HepG2 (cell line): Measurements from ENCODE around the gene PRM2. TPM values are rescaled to one million over a fixed set of nuclear protein-coding genes. Genes with fewer than 3 reads are reported as not detected.

Experiments
- ARID2 ChIP-seq: sonication (generic); formaldehyde crosslinking; IDR thresholded peaks from 2 replicates; pipeline ENCODE4 v1.8.1; 2022; ENCODE audit warnings: mild to moderate bottlenecking, missing genetic modification reagents, borderline replicate concordance
- CHD4 ChIP-seq: fragments of 200-600 bp; sonication (generic); IDR thresholded peaks from 2 replicates; pipeline ENCODE4 v1.7.0; 2017; ENCODE audit warnings: mild to moderate bottlenecking, low read length, borderline replicate concordance
- DBP ChIP-seq: sonication (generic); formaldehyde crosslinking; IDR thresholded peaks from 2 replicates; pipeline ENCODE4 v1.4.0; 2020; ENCODE audit warnings: missing genetic modification reagents; ENCODE audit errors: not compliant biosample characterization
- ELF1 ChIP-seq: sonication (generic); formaldehyde crosslinking; IDR thresholded peaks from 2 replicates; pipeline ENCODE4 v1.4.0; 2020; ENCODE audit warnings: missing genetic modification reagents
- HDAC6 ChIP-seq: fragments of 200-600 bp; sonication (generic); IDR thresholded peaks from 2 replicates; pipeline ENCODE4 v1.7.0; 2017; ENCODE audit warnings: mild to moderate bottlenecking, antibody characterized with exemption, low read length, low read depth
- MAF1 ChIP-seq: sonication (generic); formaldehyde crosslinking; IDR thresholded peaks from 2 replicates; pipeline ENCODE4 v1.5.0; 2020; ENCODE audit warnings: missing genetic modification reagents, borderline replicate concordance
- MATR3 ChIP-seq: sonication (generic); formaldehyde crosslinking; IDR thresholded peaks from 2 replicates; pipeline ENCODE4 v1.4.0; 2020; ENCODE audit warnings: missing genetic modification reagents
- MEIS1 ChIP-seq: sonication (generic); formaldehyde crosslinking; IDR thresholded peaks from 2 replicates; pipeline ENCODE4 v1.9.0; 2021; ENCODE audit warnings: mild to moderate bottlenecking, missing genetic modification reagents, moderate library complexity, borderline replicate concordance
- NR0B2 ChIP-seq: sonication (generic); formaldehyde crosslinking; IDR thresholded peaks from 2 replicates; pipeline ENCODE4 v1.4.0; 2020; ENCODE audit warnings: mild to moderate bottlenecking, missing genetic modification reagents
- NR2C2 ChIP-seq: sonication (generic); formaldehyde crosslinking; IDR thresholded peaks from 2 replicates; pipeline ENCODE4 v1.4.0; 2020; ENCODE audit warnings: missing genetic modification reagents, mild to moderate bottlenecking, moderate library complexity, borderline replicate concordance
- PHF8 ChIP-seq: sonication (generic); formaldehyde crosslinking; IDR thresholded peaks from 2 replicates; pipeline ENCODE4 v1.5.0; 2020; ENCODE audit warnings: missing genetic modification reagents
- SAP130 ChIP-seq: IDR thresholded peaks from 2 replicates; pipeline ENCODE4 v1.6.1; 2016; ENCODE audit warnings: low read depth
- SKI ChIP-seq: fragments of 450-650 bp; IDR thresholded peaks from one replicate; pipeline ENCODE4 v1.6.1; 2018; ENCODE audit warnings: mild to moderate bottlenecking; ENCODE audit not compliant: partially characterized antibody
- SMAD9 ChIP-seq: sonication (generic); formaldehyde crosslinking; IDR thresholded peaks from 2 replicates; pipeline ENCODE4 v1.5.1; 2020; ENCODE audit warnings: mild to moderate bottlenecking, missing genetic modification reagents
- TOE1 ChIP-seq: sonication (generic); formaldehyde crosslinking; IDR thresholded peaks from 2 replicates; pipeline ENCODE4 v1.4.0; 2020; ENCODE audit warnings: mild to moderate bottlenecking, missing genetic modification reagents
- U2AF2 ChIP-seq: fragments of 200-400 bp; formaldehyde crosslinking; IDR thresholded peaks from 2 replicates; pipeline ENCODE4 v1.6.1; 2017; ENCODE audit warnings: low read depth, mild to moderate bottlenecking, low read length
- ZNF264 ChIP-seq: sonication (generic); formaldehyde crosslinking; IDR thresholded peaks from 2 replicates; pipeline ENCODE4 v1.4.0; 2020; ENCODE audit warnings: missing genetic modification reagents
- ZNF3 ChIP-seq: IDR thresholded peaks from 2 replicates; pipeline ENCODE4 v1.7.0; 2017; ENCODE audit warnings: inconsistent platforms
- ZSCAN30 ChIP-seq: sonication (generic); formaldehyde crosslinking; IDR thresholded peaks from 2 replicates; pipeline ENCODE4 v1.5.0; 2020; ENCODE audit warnings: mild to moderate bottlenecking, missing genetic modification reagents
- polyA plus RNA-seq, 8 experiments: library from polyadenylated mRNA; depleted of rRNA in 3 of 8; stranded (reverse) in 7 of 8; unstranded in 1 of 8; fragments of >200 nt; fragmentation: Illumina TruSeq in 4 of 8; extraction: Trizol in 4 of 8; gene quantifications; 2 replicates each; pipeline versions ENCODE4 v1.2.1 to v1.2.3, GENCODE V29; 2011 to 2016; ENCODE audit warnings: low read depth in 4 of 8, missing spikeins in 1 of 8, mixed read lengths in 1 of 8; ENCODE audit not compliant: insufficient read depth in 1 of 8
- total RNA-seq, 5 experiments: library from RNA; depleted of rRNA; stranded (reverse); fragments of >200 nt; fragmentation: Illumina TruSeq; extraction: Trizol; gene quantifications; 2 replicates each; pipeline ENCODE4 v1.2.3, GENCODE V29; 2016; ENCODE audit warnings: low read depth in 1 of 5
- TF ChIP-seq, protein P1 (sequence below): sonication (generic); formaldehyde crosslinking; IDR thresholded peaks from 2 replicates; pipeline ENCODE4 v1.5.1; 2020; ENCODE audit warnings: mild to moderate bottlenecking, missing genetic modification reagents, borderline replicate concordance
- TF ChIP-seq, protein P2 (sequence below): sonication (generic); formaldehyde crosslinking; conservative IDR thresholded peaks from 2 replicates; pipeline ENCODE4 v1.5.0; 2020; ENCODE audit warnings: missing genetic modification reagents

The PRM2 gene
- total and polyA plus RNA-seq, 2 of the 13 experiments (the other 11 are each of a cell fraction or from before 2014, with no cell fraction given): 0.54 TPM; not detected in 1

DNA sequence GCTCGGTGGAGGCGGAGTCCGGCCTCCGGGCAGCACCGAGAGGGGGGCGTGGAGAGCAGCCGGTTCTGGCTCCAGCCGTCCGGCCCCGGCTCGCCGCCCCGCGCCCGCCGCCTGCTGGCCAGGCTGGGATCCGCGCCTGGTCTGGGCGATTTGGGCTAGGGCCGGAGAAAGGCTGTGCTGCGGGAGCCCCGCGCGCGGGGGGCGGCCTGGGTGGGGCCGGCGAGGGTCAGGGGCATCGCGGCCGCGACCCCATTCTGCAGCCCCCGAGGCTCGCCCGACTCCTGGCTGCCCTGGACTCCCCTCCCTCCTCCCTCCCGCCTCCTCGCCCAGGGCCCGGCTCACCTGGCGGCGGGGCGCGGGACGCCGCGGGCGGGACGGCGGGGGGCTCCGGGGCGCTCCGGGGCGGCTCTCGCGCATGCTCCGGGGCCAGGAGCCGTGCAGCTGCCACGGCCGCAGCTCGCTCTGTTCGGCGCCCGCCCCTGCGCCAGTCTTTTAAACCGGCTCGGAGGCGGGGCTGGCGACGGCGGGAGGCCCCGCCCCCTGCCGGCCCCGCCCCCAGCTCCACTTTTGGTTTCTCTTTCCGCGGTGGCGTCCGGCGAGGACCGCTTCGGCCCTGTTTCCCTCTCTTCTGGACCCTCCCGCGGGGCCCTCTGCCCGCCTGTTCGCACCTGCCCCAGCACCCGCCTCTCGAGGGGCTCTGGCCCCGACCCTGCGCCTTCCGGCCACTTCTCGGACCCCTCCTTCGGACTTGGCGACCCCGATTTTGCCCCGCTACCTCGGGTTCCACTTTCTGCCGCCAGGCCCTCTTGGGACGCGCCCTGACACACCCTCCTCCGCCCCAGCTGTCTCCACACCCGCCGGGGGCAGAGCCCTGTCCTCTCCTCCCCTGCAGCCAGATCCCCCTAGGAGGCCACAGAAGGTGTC lies 20.3 kb downstream of the PRM2 start, which contains the start of gene SOCS1 (continued):
- no peak for TF ChIP-seq HDAC6
- TF ChIP-seq, protein P1, sequence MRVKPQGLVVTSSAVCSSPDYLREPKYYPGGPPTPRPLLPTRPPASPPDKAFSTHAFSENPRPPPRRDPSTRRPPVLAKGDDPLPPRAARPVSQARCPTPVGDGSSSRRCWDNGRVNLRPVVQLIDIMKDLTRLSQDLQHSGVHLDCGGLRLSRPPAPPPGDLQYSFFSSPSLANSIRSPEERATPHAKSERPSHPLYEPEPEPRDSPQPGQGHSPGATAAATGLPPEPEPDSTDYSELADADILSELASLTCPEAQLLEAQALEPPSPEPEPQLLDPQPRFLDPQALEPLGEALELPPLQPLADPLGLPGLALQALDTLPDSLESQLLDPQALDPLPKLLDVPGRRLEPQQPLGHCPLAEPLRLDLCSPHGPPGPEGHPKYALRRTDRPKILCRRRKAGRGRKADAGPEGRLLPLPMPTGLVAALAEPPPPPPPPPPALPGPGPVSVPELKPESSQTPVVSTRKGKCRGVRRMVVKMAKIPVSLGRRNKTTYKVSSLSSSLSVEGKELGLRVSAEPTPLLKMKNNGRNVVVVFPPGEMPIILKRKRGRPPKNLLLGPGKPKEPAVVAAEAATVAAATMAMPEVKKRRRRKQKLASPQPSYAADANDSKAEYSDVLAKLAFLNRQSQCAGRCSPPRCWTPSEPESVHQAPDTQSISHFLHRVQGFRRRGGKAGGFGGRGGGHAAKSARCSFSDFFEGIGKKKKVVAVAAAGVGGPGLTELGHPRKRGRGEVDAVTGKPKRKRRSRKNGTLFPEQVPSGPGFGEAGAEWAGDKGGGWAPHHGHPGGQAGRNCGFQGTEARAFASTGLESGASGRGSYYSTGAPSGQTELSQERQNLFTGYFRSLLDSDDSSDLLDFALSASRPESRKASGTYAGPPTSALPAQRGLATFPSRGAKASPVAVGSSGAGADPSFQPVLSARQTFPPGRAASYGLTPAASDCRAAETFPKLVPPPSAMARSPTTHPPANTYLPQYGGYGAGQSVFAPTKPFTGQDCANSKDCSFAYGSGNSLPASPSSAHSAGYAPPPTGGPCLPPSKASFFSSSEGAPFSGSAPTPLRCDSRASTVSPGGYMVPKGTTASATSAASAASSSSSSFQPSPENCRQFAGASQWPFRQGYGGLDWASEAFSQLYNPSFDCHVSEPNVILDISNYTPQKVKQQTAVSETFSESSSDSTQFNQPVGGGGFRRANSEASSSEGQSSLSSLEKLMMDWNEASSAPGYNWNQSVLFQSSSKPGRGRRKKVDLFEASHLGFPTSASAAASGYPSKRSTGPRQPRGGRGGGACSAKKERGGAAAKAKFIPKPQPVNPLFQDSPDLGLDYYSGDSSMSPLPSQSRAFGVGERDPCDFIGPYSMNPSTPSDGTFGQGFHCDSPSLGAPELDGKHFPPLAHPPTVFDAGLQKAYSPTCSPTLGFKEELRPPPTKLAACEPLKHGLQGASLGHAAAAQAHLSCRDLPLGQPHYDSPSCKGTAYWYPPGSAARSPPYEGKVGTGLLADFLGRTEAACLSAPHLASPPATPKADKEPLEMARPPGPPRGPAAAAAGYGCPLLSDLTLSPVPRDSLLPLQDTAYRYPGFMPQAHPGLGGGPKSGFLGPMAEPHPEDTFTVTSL (CRISPR knock-in tag): peak; percentile 33; the same call in 1 of the 2 replicates
- TF ChIP-seq SKI: peak; percentile 90
- peak; percentile 64; the same call in 1 of the 2 replicates for TF ChIP-seq ZNF264 (CRISPR knock-in tag)
- TF ChIP-seq ZNF3 (CRISPR knock-in tag): peak; percentile 58; the same call in 1 of the 2 replicates
- TF ChIP-seq SAP130 (CRISPR knock-in tag): peak; percentile 88
- no peak; the same call in 1 of the 2 replicates for TF ChIP-seq ELF1 (CRISPR knock-in tag)
- peak; percentile 27 for TF ChIP-seq DBP (CRISPR knock-in tag)
- TF ChIP-seq NR0B2 (CRISPR knock-in tag): peak; percentile 92
- peak; percentile 78; the same call in 1 of the 2 replicates for TF ChIP-seq MAF1 (CRISPR knock-in tag)
- no peak for TF ChIP-seq MATR3
- no peak for TF ChIP-seq TOE1 (CRISPR knock-in tag)
- no peak for TF ChIP-seq MEIS1 (CRISPR knock-in tag)
- peak; percentile 18; the same call in 1 of the 2 replicates for TF ChIP-seq CHD4
- TF ChIP-seq ZSCAN30 (CRISPR knock-in tag): no peak; the same call in 1 of the 2 replicates
- peak; percentile 23; the same call in 1 of the 2 replicates for TF ChIP-seq NR2C2 (CRISPR knock-in tag)
- TF ChIP-seq U2AF2: no peak
- TF ChIP-seq, protein P2, sequence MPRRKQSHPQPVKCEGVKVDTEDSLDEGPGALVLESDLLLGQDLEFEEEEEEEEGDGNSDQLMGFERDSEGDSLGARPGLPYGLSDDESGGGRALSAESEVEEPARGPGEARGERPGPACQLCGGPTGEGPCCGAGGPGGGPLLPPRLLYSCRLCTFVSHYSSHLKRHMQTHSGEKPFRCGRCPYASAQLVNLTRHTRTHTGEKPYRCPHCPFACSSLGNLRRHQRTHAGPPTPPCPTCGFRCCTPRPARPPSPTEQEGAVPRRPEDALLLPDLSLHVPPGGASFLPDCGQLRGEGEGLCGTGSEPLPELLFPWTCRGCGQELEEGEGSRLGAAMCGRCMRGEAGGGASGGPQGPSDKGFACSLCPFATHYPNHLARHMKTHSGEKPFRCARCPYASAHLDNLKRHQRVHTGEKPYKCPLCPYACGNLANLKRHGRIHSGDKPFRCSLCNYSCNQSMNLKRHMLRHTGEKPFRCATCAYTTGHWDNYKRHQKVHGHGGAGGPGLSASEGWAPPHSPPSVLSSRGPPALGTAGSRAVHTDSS (CRISPR knock-in tag): 0 out of 2 replicates have a peak, but pooled peaks have one; percentile 69
- TF ChIP-seq SMAD9: peak; percentile 89; the same call in 1 of the 2 replicates
- TF ChIP-seq ARID2: peak; percentile 80; the same call in 1 of the 2 replicates
- TF ChIP-seq PHF8: peak; percentile 91
